ENCODE results near the gene NEMP1. TPM values are rescaled to one million over a fixed set of nuclear protein-coding genes. Genes with fewer than 3 reads are reported as not detected.

NEMP1 gene
- total RNA-seq, 1 experiment from 2014 or later: 14.9 TPM

DNA sequence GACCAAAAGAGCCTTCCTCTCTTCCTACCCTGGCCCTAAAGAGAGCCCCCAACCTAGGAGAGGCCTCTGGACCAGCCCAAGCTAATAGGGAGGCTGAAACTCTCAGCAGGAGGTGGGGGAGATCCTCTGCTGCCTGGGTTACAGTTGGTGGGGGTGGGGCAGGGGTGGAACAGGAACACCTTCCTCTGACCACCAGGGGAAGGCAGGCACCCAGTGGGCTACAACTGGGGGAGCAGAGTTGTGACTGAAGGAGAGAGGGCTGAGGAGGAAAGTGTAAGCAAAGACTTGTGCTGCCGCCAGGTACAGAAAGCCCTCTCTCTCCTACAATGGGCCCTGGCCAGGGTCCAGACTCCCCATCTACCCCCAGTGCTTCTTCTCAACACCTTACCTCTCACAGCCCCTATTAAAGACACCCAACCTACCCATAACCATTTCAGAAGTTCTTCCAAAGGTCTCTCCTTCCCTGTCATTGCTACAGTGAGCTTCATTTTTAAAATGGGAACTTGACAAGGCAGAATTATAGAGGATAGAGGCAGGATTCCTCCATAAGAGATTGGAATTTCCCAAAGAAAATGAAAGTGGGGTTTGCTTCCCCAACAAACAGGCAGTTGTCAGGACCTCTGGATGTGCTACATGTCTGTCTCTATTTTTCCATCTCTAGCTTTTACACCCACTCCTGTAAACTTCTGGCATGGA is 30.0 kb downstream of the NEMP1 start:
- no peak overlapping the region for H3K4me3 ChIP-seq
- H3K36me3 ChIP-seq: no peaks in the 10 kb centered on the region
- no peaks in the 10 kb centered on the region for H3K9me3 ChIP-seq
- no peaks in the 10 kb centered on the region for H3K27me3 ChIP-seq
- DNase-seq: no peak

DNA sequence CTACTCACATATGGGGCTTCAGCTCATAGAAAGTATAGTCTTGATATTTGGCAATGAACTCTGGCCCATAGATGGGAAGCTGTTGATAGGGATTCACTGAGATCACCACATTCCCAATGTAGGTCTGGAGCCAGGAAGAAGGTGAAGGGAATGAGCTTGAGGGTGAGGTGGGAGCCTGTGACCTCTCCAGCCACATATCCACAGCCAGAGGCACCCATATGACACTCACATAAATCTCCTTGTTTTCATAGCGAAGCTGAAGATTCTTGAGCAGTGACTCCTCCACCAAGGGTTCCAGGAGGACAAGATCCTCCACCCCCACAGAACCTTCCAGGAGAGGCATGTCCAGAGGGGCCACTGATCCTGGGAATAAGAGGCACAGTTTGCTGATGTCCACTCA is 30.6 kb downstream of the NEMP1 start:
- Histone ChIP-seq H3K36me3 (no peaks in the 10 kb centered on the region), H3K4me3 (no peak overlapping the region), H3K27me3 (no peaks in the 10 kb centered on the region), H3K9me3 (no peaks in the 10 kb centered on the region)
- DNase-seq: no peak

DNA sequence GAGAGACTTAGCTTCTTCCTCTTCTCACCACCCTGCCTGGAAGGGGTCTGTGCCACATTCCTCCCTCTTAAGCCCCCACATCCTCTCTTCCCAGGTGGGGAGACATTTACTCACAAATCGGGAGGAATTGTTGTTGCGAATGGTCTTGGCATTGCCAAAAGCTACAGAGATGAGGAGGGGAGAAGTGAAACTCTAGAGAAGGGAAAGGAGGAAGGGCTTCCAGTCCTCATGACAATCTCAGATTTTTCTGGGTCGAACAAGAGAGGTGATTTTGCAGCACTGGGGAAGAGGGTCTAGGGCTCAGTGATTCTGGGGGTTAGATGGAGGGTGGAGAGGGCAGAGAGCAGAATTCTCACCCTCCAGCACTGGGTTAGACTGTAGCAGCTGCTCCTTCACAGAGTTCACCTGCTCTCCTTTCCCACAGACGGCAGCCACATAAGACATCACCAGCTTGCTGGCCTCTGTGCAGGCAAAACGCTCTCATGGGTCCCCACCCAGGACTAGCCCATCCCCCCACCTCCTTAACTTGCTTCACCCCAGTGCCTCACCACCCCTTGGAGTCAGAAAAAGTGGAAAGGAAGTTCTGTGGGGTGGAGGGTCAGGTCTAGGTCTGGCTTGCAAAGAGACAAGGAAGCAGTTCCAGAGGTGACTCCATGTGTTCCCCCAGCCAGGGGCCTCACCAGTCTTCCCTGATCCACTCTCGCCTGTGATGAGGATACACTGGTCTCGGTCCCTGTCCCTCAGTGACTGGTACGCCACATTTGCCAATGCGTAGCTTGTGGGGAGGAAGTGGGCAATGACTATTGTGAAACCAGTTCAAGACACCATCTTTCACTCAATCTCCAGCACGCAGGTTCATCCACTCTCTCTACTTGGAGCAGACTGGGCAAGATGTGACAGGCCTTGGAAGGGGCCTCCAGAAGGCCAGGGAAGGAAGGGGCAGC is 31.4 kb downstream of the NEMP1 start:
- H3K4me3 ChIP-seq: no peak overlapping the region
- no peaks in the 10 kb centered on the region for H3K36me3 ChIP-seq
- no peaks in the 10 kb centered on the region for H3K27me3 ChIP-seq
- no peaks in the 10 kb centered on the region for H3K9me3 ChIP-seq
- DNase-seq: no peak

DNA sequence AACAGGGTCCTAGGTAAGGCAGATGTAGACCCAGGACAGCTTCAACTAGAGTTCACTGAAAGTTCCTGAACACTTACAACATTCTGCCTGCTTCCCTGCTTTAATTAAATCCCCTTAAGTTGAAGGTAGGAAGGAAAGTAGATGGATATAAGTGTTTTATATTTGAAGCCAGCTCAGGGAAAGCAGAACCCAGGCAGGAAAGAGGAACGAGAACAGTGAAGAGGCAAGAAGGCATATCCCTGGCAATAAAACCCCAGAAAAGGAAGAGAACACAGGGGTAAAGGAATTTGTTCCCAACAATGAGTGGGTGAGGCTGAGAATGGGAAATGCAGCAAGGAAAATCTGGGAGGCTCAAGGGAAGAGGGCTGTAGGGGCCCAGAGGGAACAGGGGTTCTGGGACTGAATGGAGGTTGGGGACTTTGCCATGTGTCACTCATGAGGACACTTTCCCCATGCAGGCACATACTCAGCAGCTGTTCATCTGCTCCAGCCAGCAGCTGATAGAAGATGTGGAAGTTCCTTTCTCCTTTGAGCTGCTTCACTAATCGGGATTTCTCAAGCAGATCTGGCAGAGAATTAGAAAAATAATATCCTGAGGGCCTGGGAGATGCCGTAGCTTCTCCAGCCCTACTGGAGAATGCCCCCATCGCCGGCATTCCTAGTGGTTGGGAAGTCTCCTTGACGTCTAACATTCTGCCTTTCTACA is 32.4 kb downstream of the NEMP1 start:
- Histone ChIP-seq H3K9me3 (no peaks in the 10 kb centered on the region), H3K27me3 (no peaks in the 10 kb centered on the region), H3K4me3 (no peak overlapping the region), H3K36me3 (no peaks in the 10 kb centered on the region)
- DNase-seq: no peak

GRCh38 chr12:57044889-57045288 is 33.7 kb downstream of the NEMP1 start:
- H3K36me3 ChIP-seq: no peaks in the 10 kb centered on the region
- no peak for DNase-seq
- no peaks in the 10 kb centered on the region for H3K27me3 ChIP-seq

DNA sequence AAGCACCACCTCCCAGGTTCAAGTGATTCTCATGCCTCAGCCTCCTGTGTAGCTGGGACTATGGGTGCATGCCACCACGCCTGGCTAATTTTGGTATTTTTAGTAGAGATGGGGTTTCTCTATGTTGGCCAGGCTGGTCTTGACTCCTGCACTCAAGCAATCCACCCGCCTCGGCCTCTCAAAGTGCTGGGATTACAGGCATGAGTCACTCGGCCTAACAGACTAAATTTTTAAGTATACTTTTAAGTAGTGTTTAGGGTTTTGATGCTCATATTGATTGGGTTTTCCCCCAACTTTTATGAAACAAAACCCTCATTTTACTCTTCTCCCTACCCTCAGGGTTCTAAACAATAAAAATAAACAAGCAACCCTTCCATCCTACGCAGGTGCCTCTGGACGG is 34.1 kb downstream of the NEMP1 start:
- Histone ChIP-seq H3K36me3 (no peaks in the 10 kb centered on the region), H3K4me3 (no peak overlapping the region), H3K27me3 (no peaks in the 10 kb centered on the region), H3K9me3 (no peaks in the 10 kb centered on the region)
- DNase-seq: peak; percentile 12

More at GRCh38 chr12:57044889-57045288, 33.7 kb downstream of the NEMP1 start:
- no peaks in the 10 kb centered on the region for H3K9me3 ChIP-seq
- H3K4me3 ChIP-seq: no peak overlapping the region

GRCh38 chr12:57042695-57043094 is 35.9 kb downstream of the NEMP1 start:
- no peak overlapping the region for H3K4me3 ChIP-seq
- DNase-seq: no peak
- no peaks in the 10 kb centered on the region for H3K9me3 ChIP-seq
- no peaks in the 10 kb centered on the region for H3K36me3 ChIP-seq
- no peaks in the 10 kb centered on the region for H3K27me3 ChIP-seq

GRCh38 chr12:57040750-57041149 is 37.8 kb downstream of the NEMP1 start:
- H3K4me3 ChIP-seq: no peak overlapping the region
- no peaks in the 10 kb centered on the region for H3K27me3 ChIP-seq
- H3K9me3 ChIP-seq: no peaks in the 10 kb centered on the region
- H3K36me3 ChIP-seq: no peaks in the 10 kb centered on the region
- DNase-seq: no peak

DNA sequence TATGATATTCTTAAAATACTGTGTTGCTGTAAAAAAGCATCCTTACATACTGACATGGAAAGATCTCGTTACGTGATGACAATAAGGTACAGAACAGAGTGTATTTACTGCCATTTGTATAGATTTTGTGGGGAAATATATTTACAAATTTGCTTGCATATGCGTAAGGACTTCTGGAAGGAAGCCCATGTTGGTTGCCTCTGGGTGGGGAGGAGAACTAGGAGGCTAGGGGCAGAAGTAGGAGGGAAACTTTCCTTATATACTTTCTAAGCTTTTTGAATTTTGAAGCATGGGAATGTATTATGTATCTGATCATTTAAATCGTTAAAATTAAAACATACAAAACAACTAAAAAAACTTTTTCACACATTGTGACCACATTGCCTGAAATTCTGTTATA is 38.4 kb downstream of the NEMP1 start:
- no peaks in the 10 kb centered on the region for H3K27me3 ChIP-seq

GRCh38 chr12:57039016-57039798 is 39.4 kb downstream of the NEMP1 start:
- Histone ChIP-seq H3K36me3 (no peaks in the 10 kb centered on the region), H3K4me3 (no peak overlapping the region)
- no peak for DNase-seq

More for the DNA sequence above, 38.4 kb downstream of the NEMP1 start:
- no peak for DNase-seq
- no peaks in the 10 kb centered on the region for H3K36me3 ChIP-seq
- no peak overlapping the region for H3K4me3 ChIP-seq
- no peaks in the 10 kb centered on the region for H3K9me3 ChIP-seq

GRCh38 chr12:57037264-57037663 is 41.3 kb downstream of the NEMP1 start:
- H3K9me3 ChIP-seq: no peaks in the 10 kb centered on the region
- no peaks in the 10 kb centered on the region for H3K36me3 ChIP-seq
- H3K27me3 ChIP-seq: no peaks in the 10 kb centered on the region
- DNase-seq: no peak
- H3K4me3 ChIP-seq: no peak overlapping the region

More at GRCh38 chr12:57039016-57039798, 39.4 kb downstream of the NEMP1 start:
- Histone ChIP-seq H3K9me3 (no peaks in the 10 kb centered on the region), H3K27me3 (no peaks in the 10 kb centered on the region)

DNA sequence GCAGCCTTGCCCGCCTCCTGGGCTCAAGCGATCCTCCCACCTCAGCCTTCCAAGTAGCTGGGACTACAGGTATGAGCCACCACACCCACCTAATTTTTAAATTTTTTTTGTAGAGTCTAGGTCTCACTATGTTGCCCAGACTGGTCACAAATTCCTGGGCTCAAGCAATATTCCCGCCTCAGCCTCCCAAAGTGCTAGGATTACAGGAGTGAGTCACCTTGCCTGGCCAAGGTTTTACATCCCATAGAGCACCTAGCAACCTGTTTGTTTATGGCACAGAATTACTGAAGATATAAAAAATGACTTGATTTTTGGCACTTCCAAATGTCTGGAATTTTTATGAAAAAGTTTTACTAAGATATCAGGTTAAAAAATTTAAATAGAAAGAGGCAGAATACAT is 45.2 kb downstream of the NEMP1 start:
- DNase-seq: no peak
- Histone ChIP-seq H3K36me3 (no peaks in the 10 kb centered on the region), H3K9me3 (no peaks in the 10 kb centered on the region), H3K4me3 (no peak overlapping the region), H3K27me3 (no peaks in the 10 kb centered on the region)

- Histone ChIP-seq H3K27me3 (no peaks in the 10 kb centered on the region), H3K4me3 (no peak overlapping the region), H3K9me3 (no peaks in the 10 kb centered on the region), H3K36me3 (no peaks in the 10 kb centered on the region)
- DNase-seq: no peak
Measured at GRCh38 chr12:57031789-57032188, 46.8 kb downstream of the NEMP1 start.

- Histone ChIP-seq H3K27me3 (no peaks in the 10 kb centered on the region), H3K36me3 (no peaks in the 10 kb centered on the region), H3K9me3 (no peaks in the 10 kb centered on the region), H3K4me3 (no peak overlapping the region)
- DNase-seq: no peak
Measured at GRCh38 chr12:57031138-57031725, 47.4 kb downstream of the NEMP1 start.

- no peaks in the 10 kb centered on the region for H3K27me3 ChIP-seq
- H3K4me3 ChIP-seq: no peak overlapping the region
- no peaks in the 10 kb centered on the region for H3K9me3 ChIP-seq
- no peaks in the 10 kb centered on the region for H3K36me3 ChIP-seq
- no peak for DNase-seq
Measured at GRCh38 chr12:57029457-57029856, 49.1 kb downstream of the NEMP1 start.

GRCh38 chr12:57027805-57028153 is 50.8 kb downstream of the NEMP1 start:
- Histone ChIP-seq H3K27me3 (no peaks in the 10 kb centered on the region), H3K4me3 (no peak overlapping the region), H3K36me3 (no peaks in the 10 kb centered on the region), H3K9me3 (no peaks in the 10 kb centered on the region)
- DNase-seq: no peak
